D341Med (cell line): Measurements from ENCODE around the gene N4BP2L2.
A peak's percentile ranks its signal among the peaks of the same experiment; 100 is the strongest.
"Not testable (repeated sequence)": the region's sequence is repeated elsewhere in the genome, so short reads cannot be mapped to it uniquely, and the experiment has no call there.

Experiments used
- DNase-seq: peaks from one replicate; pipeline ENCODE4 v3.0.0; 2012; ENCODE audit warnings: low spot score

Gene N4BP2L2

GRCh38 chr13:32538621-32539246 lies at the start of gene N4BP2L2:
Gene N4BP2L2, minus strand, starts transcription at chr13:32538795. Its CDS starts 1,768 bp downstream, at chr13:32537027.
- DNase-seq, result peak; percentile 89

- DNase-seq, result no peak
These were observed 49.2 kb upstream of the N4BP2L2 start for GRCh38 chr13:32587811-32588170.

GRCh38 chr13:32587011-32587810 lies 48.6 kb upstream of the N4BP2L2 start:
- peak; percentile 86 for DNase-seq

- DNase-seq, result peak; percentile 98
These were observed 47.7 kb upstream of the N4BP2L2 start, which contains the start of gene PDS5B for GRCh38 chr13:32586080-32586900. Gene PDS5B, plus strand, starts transcription at chr13:32586452. Its CDS starts 62,321 bp downstream, at chr13:32648773.

GRCh38 chr13:32585550-32586079 lies 47.0 kb upstream of the N4BP2L2 start:
- DNase-seq, result no peak

- no peak for DNase-seq
These were observed 44.4 kb upstream of the N4BP2L2 start for GRCh38 chr13:32582991-32583390.

- no peak for DNase-seq
These were observed 43.7 kb upstream of the N4BP2L2 start for GRCh38 chr13:32582281-32582680.

GRCh38 chr13:32581177-32581786 lies 42.7 kb upstream of the N4BP2L2 start:
- DNase-seq, result no peak

GRCh38 chr13:32577032-32577431 lies 38.4 kb upstream of the N4BP2L2 start:
- no peak for DNase-seq

GRCh38 chr13:32575687-32576086 lies 37.1 kb upstream of the N4BP2L2 start:
- not testable (repeated sequence) for DNase-seq

GRCh38 chr13:32560842-32561241 lies 22.2 kb upstream of the N4BP2L2 start:
- DNase-seq, result not testable (repeated sequence)

GRCh38 chr13:32555613-32556012 lies 17.0 kb upstream of the N4BP2L2 start:
- DNase-seq, result no peak

- no peak for DNase-seq
These were observed 15.1 kb upstream of the N4BP2L2 start for GRCh38 chr13:32553720-32554119.

GRCh38 chr13:32549788-32550187 lies 11.2 kb upstream of the N4BP2L2 start:
- DNase-seq, result no peak

- DNase-seq, result no peak
These were observed 10.2 kb upstream of the N4BP2L2 start for GRCh38 chr13:32548837-32549236.

- DNase-seq, result no peak
These were observed 6.5 kb upstream of the N4BP2L2 start for GRCh38 chr13:32545083-32545482.

- no peak for DNase-seq
These were observed 3.6 kb upstream of the N4BP2L2 start for GRCh38 chr13:32542221-32542620.

GRCh38 chr13:32538143-32538620 lies 413 bp downstream of the N4BP2L2 start:
- DNase-seq, result peak; percentile 51

- no peak for DNase-seq
These were observed 934 bp downstream of the N4BP2L2 start for GRCh38 chr13:32537580-32538142.

- no peak for DNase-seq
These were observed 2.8 kb downstream of the N4BP2L2 start for GRCh38 chr13:32535748-32536147.

- no peak for DNase-seq
These were observed 3.5 kb downstream of the N4BP2L2 start for GRCh38 chr13:32535115-32535514.
